SU-DHL-6 (cell line): ENCODE measurements around the gene SEMA5A.

Experiments
- CTCF ChIP-seq: fragments of 200-600 bp; sonication (generic); IDR thresholded peaks from one replicate; pipeline ENCODE4 v1.5.1; 2017; ENCODE audit warnings: antibody characterized with exemption, mild to moderate bottlenecking, low read length, moderate library complexity; ENCODE audit not compliant: insufficient read depth, poor library complexity, severe bottlenecking
- EZH2phosphoT487 ChIP-seq: fragments of 200-600 bp; sonication (generic), shearing (Covaris generic); conservative IDR thresholded peaks from 2 replicates; pipeline ENCODE4 v1.6.1; 2018; ENCODE audit warnings: mild to moderate bottlenecking, antibody characterized with exemption, low read length, moderate library complexity, mixed read lengths

GRCh38 chr5:9020996-9021395 lies 524.9 kb downstream of the SEMA5A start:
- TF ChIP-seq CTCF (no peak), EZH2phosphoT487 (no peak)
